ENCODE measurements around the gene NAV1.

NAV1 gene

GRCh38 chr1:201525193-201525778 is 13.6 kb upstream of the NAV1 start:
- DNase-seq: no peak

GRCh38 chr1:201527879-201528278 is 11.0 kb upstream of the NAV1 start:
- no peak for DNase-seq

GRCh38 chr1:201528631-201529252 is 10.2 kb upstream of the NAV1 start:
- DNase-seq: no peak

- peak; percentile 86 for DNase-seq
Observed at GRCh38 chr1:201530741-201531531, 8.0 kb upstream of the NAV1 start.

- no peak for DNase-seq
Observed at GRCh38 chr1:201531551-201532425, 7.1 kb upstream of the NAV1 start.

- no peak for DNase-seq
Observed at GRCh38 chr1:201533836-201534235, 5.1 kb upstream of the NAV1 start.

GRCh38 chr1:201535046-201535918 is 3.6 kb upstream of the NAV1 start:
- DNase-seq: no peak

- no peak for DNase-seq
Observed at GRCh38 chr1:201535919-201536245, 3.0 kb upstream of the NAV1 start.

- no peak for DNase-seq
Observed at GRCh38 chr1:201536558-201536957, 2.4 kb upstream of the NAV1 start.

GRCh38 chr1:201537028-201537427 is 1.9 kb upstream of the NAV1 start:
- DNase-seq: no peak

- DNase-seq: no peak
Observed at GRCh38 chr1:201537467-201537866, 1.5 kb upstream of the NAV1 start.

- peak; percentile 38 for DNase-seq
Observed at GRCh38 chr1:201537891-201538611, 876 bp upstream of the NAV1 start.

- peak; percentile 70 for DNase-seq
Observed at GRCh38 chr1:201539561-201540431, 869 bp downstream of the NAV1 start.

- DNase-seq: no peak
Observed at GRCh38 chr1:201540846-201541735, 2.2 kb downstream of the NAV1 start.

GRCh38 chr1:201542309-201543035 is 3.5 kb downstream of the NAV1 start:
- no peak for DNase-seq

GRCh38 chr1:201543871-201544642 is 5.1 kb downstream of the NAV1 start:
- DNase-seq: peak; percentile 45

GRCh38 chr1:201544710-201545109 is 5.8 kb downstream of the NAV1 start:
- DNase-seq: no peak
